Stimulated activated CD8-positive, alpha-beta memory T cell treated with anti-CD3 and anti-CD28 coated beads, Interleukin-4, amount 100 ng/mL, for 1 hour (primary cell): Measurements from ENCODE around the gene DPEP1.

Source experiments
- DNase-seq, 2 donors: peaks; one replicate each; pipeline ENCODE4 v3.0.0-alpha.2; 2020; ENCODE audit warnings: low read depth in 2 of 2, low spot score in 1 of 2

DPEP1 gene

GRCh38 chr16:89598199-89598598 is 15.2 kb upstream of the DPEP1 start:
- no peak for DNase-seq

- no peak for DNase-seq
Observed at GRCh38 chr16:89599451-89599858, 14.0 kb upstream of the DPEP1 start.

GRCh38 chr16:89599902-89600301 is 13.5 kb upstream of the DPEP1 start:
- DNase-seq = no peak

- DNase-seq = no peak
Observed at GRCh38 chr16:89600427-89600826, 13.0 kb upstream of the DPEP1 start.

GRCh38 chr16:89600956-89601355 is 12.5 kb upstream of the DPEP1 start:
- no peak for DNase-seq

GRCh38 chr16:89601906-89602272 is 11.6 kb upstream of the DPEP1 start:
- DNase-seq = no peak

- DNase-seq = peak in 1 of 2 donors; percentile 31
Observed at GRCh38 chr16:89602273-89602951, 11.0 kb upstream of the DPEP1 start.

- DNase-seq = no peak
Observed at GRCh38 chr16:89602952-89603590, 10.4 kb upstream of the DPEP1 start.

GRCh38 chr16:89604764-89605163 is 8.7 kb upstream of the DPEP1 start:
- no peak for DNase-seq

GRCh38 chr16:89605186-89605970 is 8.1 kb upstream of the DPEP1 start:
- no peak for DNase-seq

GRCh38 chr16:89606006-89606405 is 7.4 kb upstream of the DPEP1 start:
- DNase-seq = no peak

GRCh38 chr16:89607453-89607852 is 6.0 kb upstream of the DPEP1 start:
- DNase-seq = no peak

GRCh38 chr16:89607937-89608740 is 5.3 kb upstream of the DPEP1 start:
- no peak for DNase-seq

- no peak for DNase-seq
Observed at GRCh38 chr16:89610108-89610453, 3.4 kb upstream of the DPEP1 start.

GRCh38 chr16:89612415-89613166 is 851 bp upstream of the DPEP1 start:
- no peak for DNase-seq

GRCh38 chr16:89613954-89614459 is 565 bp downstream of the DPEP1 start:
- no peak for DNase-seq

- DNase-seq = no peak
Observed at GRCh38 chr16:89615176-89615575, 1.7 kb downstream of the DPEP1 start.

GRCh38 chr16:89615596-89616090 is 2.2 kb downstream of the DPEP1 start:
- DNase-seq = no peak

GRCh38 chr16:89616623-89617022 is 3.2 kb downstream of the DPEP1 start:
- DNase-seq = no peak

GRCh38 chr16:89617036-89617435 is 3.6 kb downstream of the DPEP1 start:
- DNase-seq = no peak
